ENCODE measurements around the gene RBM12. TPM values are rescaled to one million over a fixed set of nuclear protein-coding genes. Genes with fewer than 3 reads are reported as not detected.

The RBM12 gene
- total RNA-seq, 4 donors from 2014 or later, result 24.9 to 35.0 (median 30.8) TPM

DNA sequence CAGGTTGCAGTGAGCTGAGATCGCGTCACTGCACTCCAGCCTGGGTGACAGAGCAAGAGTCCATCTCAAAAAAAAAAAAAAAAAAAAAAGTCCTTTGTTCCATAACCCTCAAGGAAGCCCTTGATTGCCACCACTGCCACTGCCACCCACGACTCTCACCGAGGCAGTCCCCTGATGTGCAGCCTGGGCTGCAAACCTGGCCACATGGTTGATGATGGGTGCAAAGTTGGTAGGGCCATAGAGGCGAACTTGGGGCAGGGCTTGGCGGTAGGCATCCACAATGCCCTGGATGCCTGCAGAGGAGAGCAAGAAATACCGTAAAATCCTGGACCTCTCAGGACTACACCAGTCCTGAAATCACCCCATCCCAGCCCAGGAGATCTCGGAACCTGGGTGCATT is 37.6 kb downstream of the RBM12 start:
- no peak for DNase-seq (ENCODE audit: low spot score in 2 of 2)
- 94 to 96% methylated on average over 8 of the region's 8 CpGs for WGBS, 2 donors
- Histone ChIP-seq H3K4me3 (no peak overlapping the region), H3K4me1 (no peaks in the 10 kb centered on the region), H3K9me3 (no peaks in the 10 kb centered on the region), H3K27ac (no peak overlapping the region), H3K27me3 (no peaks in the 10 kb centered on the region), H3K36me3 (peaks cover 5 to 92% (median 42%) of the 10 kb centered on the region in 3 donors)
- TF ChIP-seq EP300 (IDR thresholded peaks at IDR 0.05) (no peak), POLR2A (IDR thresholded peaks at IDR 0.05) (no peak)
- TF ChIP-seq, protein P1, sequence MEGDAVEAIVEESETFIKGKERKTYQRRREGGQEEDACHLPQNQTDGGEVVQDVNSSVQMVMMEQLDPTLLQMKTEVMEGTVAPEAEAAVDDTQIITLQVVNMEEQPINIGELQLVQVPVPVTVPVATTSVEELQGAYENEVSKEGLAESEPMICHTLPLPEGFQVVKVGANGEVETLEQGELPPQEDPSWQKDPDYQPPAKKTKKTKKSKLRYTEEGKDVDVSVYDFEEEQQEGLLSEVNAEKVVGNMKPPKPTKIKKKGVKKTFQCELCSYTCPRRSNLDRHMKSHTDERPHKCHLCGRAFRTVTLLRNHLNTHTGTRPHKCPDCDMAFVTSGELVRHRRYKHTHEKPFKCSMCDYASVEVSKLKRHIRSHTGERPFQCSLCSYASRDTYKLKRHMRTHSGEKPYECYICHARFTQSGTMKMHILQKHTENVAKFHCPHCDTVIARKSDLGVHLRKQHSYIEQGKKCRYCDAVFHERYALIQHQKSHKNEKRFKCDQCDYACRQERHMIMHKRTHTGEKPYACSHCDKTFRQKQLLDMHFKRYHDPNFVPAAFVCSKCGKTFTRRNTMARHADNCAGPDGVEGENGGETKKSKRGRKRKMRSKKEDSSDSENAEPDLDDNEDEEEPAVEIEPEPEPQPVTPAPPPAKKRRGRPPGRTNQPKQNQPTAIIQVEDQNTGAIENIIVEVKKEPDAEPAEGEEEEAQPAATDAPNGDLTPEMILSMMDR (IDR thresholded peaks at IDR 0.05), result no peak

DNA sequence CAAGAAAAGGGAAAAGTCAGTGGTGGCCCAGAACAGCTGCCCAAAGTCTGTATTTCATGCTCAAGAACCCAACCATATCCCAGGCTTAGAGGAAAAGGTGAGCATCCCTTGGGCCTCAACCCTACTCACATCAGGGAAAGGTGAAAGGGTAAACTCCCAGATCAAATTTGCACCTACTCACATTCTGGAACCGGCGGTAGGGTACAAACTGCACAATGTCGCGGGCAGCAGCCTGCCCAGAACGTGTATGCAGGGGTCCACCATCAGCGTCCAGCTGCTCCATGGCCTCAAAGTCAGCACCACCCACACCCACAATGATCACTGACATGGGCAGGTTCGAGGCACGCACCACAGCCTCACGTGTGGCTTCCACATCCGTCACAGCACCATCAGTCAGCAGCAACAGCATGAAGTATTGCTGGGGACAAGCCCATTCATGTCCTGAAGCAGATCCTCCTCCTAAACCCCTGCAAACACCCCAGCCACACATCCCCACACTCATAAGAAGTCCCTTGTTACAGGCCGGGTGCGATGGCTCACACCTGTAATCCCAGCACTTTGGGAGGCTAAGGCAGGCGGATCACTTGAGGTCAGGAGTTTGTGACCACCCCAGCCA is 38.2 kb downstream of the RBM12 start:
- Histone ChIP-seq H3K27ac (no peak overlapping the region), H3K36me3 (peaks cover 5 to 93% (median 36%) of the 10 kb centered on the region in 3 donors), H3K27me3 (no peaks in the 10 kb centered on the region), H3K4me3 (no peak overlapping the region), H3K4me1 (no peaks in the 10 kb centered on the region), H3K9me3 (no peaks in the 10 kb centered on the region)
- DNase-seq (ENCODE audit: low spot score in 2 of 2), result no peak
- TF ChIP-seq POLR2A (IDR thresholded peaks at IDR 0.05) (no peak), EP300 (IDR thresholded peaks at IDR 0.05) (no peak)
- TF ChIP-seq, protein P1 (IDR thresholded peaks at IDR 0.05), result no peak
- WGBS, 2 donors, result 91 to 97% methylated on average over 12 to 13 of the region's 13 CpGs

DNA sequence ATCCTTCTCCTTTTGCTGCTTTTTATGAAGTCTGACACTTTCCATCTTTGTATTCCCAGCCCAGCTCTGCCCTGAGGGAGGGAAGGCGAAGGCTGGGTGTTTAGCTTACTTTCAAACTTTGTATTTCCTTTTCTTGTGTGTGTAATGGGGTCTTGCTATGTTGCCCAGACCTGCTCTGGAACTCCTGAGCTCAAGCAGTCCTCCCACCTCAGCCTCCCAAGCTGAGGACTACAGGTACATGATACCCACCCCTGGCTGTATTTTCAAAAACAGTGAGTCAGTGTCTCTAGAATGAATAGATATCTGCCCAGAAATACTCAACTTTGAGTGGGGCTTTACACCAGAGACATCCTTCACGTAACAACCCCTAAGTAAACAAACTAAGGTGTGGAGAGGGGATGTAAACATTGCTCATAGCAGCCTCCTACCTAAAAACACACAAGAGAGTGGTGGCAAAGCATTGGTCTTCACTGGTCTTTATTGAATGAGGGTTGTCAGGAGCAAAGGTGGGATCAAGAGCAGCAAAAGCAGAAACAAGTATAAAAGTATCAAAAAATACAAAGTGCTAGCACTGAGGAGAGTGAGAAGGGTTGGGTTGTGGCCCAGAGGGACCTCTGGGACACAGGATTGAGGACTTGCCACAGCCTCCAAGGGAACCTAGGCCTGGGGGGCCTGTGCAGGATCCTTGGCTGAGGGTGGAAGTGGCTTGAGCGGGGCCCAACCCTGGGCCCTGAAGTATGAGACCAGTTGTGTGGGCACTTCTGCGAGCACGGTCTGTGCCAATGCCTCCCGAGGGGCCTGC is 38.9 kb downstream of the RBM12 start:
- no peak for DNase-seq (ENCODE audit: low spot score in 2 of 2)
- H3K4me1 ChIP-seq, result no peaks in the 10 kb centered on the region
- 89 to 93% methylated on average over 6 of the region's 6 CpGs for WGBS, 2 donors

DNA sequence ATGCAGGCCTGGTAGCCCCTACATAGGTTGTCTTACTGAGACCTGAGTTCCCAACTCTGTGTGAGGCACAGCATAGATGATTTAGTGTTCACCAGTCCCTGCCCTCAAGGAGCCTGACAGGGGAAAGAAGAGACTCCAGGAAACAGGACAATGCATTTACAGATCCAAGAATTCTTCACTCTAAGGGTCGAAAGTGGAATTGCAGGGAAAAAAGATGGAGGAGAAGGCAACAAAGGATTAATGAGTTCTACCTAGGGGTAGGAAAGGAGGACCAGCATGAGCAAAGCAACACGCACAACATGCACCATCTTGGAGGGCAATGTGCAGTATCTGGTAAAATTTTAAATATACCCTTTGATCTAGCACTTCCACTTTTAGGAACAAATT is 43.1 kb downstream of the RBM12 start:
- no peak for DNase-seq (ENCODE audit: low spot score in 2 of 2)
- TF ChIP-seq EP300 (IDR thresholded peaks at IDR 0.05) (no peak), POLR2A (IDR thresholded peaks at IDR 0.05) (no peak)
- TF ChIP-seq, protein P1 (IDR thresholded peaks at IDR 0.05), result no peak
- Histone ChIP-seq H3K27me3 (no peaks in the 10 kb centered on the region), H3K4me1 (peaks cover 0 to 32% (median 27%) of the 10 kb centered on the region in 4 donors), H3K36me3 (peaks cover 3 to 52% (median 14%) of the 10 kb centered on the region in 3 donors), H3K27ac (no peak overlapping the region), H3K9me3 (no peaks in the 10 kb centered on the region), H3K4me3 (no peak overlapping the region)
- WGBS, 2 donors, result 83 to 93% methylated on average over 2 of the region's 2 CpGs

More for the DNA sequence above, 38.9 kb downstream of the RBM12 start:
- TF ChIP-seq, protein P1 (IDR thresholded peaks at IDR 0.05), result no peak
- TF ChIP-seq POLR2A (IDR thresholded peaks at IDR 0.05), result no peak
- TF ChIP-seq EP300 (IDR thresholded peaks at IDR 0.05), result no peak
- H3K9me3 ChIP-seq, result no peaks in the 10 kb centered on the region
- no peak overlapping the region for H3K27ac ChIP-seq
- H3K36me3 ChIP-seq, result peaks cover 5 to 92% (median 29%) of the 10 kb centered on the region in 3 donors
- H3K4me3 ChIP-seq, result no peak overlapping the region
- H3K27me3 ChIP-seq, result no peaks in the 10 kb centered on the region

Measured in tibial nerve (tissue), 4 donors.